ENCODE results near the gene SNX19. TPM values are rescaled to one million over a fixed set of nuclear protein-coding genes. Genes with fewer than 3 reads are reported as not detected.
A peak's percentile ranks its signal among the peaks of the same experiment; 100 is the strongest.

The SNX19 gene
- total and polyA plus RNA-seq, 2 of the 4 experiments (the other 2 are of a cell fraction), result 35.9 to 113 TPM

- Histone ChIP-seq H3K27me3 (ENCODE audit: control insufficient read depth, insufficient read depth, low read length) (no peaks in the 10 kb centered on the region; the same call in 1 of the 2 replicates), H3K9me3 (ENCODE audit: control insufficient read depth, insufficient read depth, low read length) (no peaks in the 10 kb centered on the region), H3K18ac (ENCODE audit: low read depth, low read length) (no peak overlapping the region; the same call in 1 of the 2 replicates), H3K14ac (replicated peaks; ENCODE audit: low read depth, low read length) (no peak overlapping the region), H2BK5ac (ENCODE audit: low read depth, low read length, poor library complexity, severe bottlenecking) (no peak overlapping the region), H2BK20ac (ENCODE audit: low read depth, low read length) (no peak overlapping the region; the same call in 1 of the 2 replicates), H3K9ac (ENCODE audit: low read depth, low read length) (no peak overlapping the region), H3K4me3 (ENCODE audit: insufficient read depth, low read depth, low read length) (no peak overlapping the region), H3K36me3 (ENCODE audit: control insufficient read depth, insufficient read depth, low read length) (no peaks in the 10 kb centered on the region), H4K20me1 (ENCODE audit: insufficient read depth, low read length) (no peaks in the 10 kb centered on the region), H3K4me1 (ENCODE audit: control insufficient read depth, insufficient read depth, low read length) (peaks cover 16% of the 10 kb centered on the region), H2BK15ac (ENCODE audit: low read depth, low read length) (no peak overlapping the region), H3K27ac (ENCODE audit: insufficient read depth, low read length) (no peak overlapping the region), H3K4me2 (ENCODE audit: low read depth, low read length) (no peak overlapping the region), H3K4ac (ENCODE audit: low read depth, low read length) (peak overlapping the region; percentile 1; the same call in 1 of the 2 replicates), H3K79me1 (ENCODE audit: low read depth in 1 of 2, low read length in 2 of 2) (no peaks in the 10 kb centered on the region), H4K8ac (ENCODE audit: low read depth in 2 of 2, low read length in 2 of 2) (no peak overlapping the region), H3K9me1 (ENCODE audit: insufficient read depth, low read length) (no peaks in the 10 kb centered on the region), H2AK5ac (ENCODE audit: low read depth, low read length) (peak overlapping the region; percentile 35), H2AFZ (replicated peaks; ENCODE audit: low read length, poor library complexity) (no peak overlapping the region), H3K56ac (ENCODE audit: extremely low read depth, insufficient read depth, low read length) (no peak overlapping the region), H4K91ac (ENCODE audit: insufficient read depth, low read depth, low read length) (no peak overlapping the region), H4K5ac (ENCODE audit: low read depth, low read length) (no peak overlapping the region; the same call in 1 of the 2 replicates), H2BK120ac (ENCODE audit: low read depth, low read length) (no peak overlapping the region), H3K23ac (ENCODE audit: low read depth, low read length) (no peak overlapping the region), H2AK9ac (replicated peaks; ENCODE audit: low read depth, low read length, poor library complexity) (no peak overlapping the region)
- CTCF ChIA-PET, result no interaction called here
- TF ChIP-seq NFE2L2 (IDR thresholded peaks at IDR 0.05; ENCODE audit: low read depth, low read length), result no peak
- no peak for TF ChIP-seq POLR2A (IDR thresholded peaks at IDR 0.05; ENCODE audit: low read depth, low read length)
- no peak for TF ChIP-seq CHD1 (IDR thresholded peaks at IDR 0.05; ENCODE audit: low read depth, low read length)
- TF ChIP-seq FOS (IDR thresholded peaks at IDR 0.05; ENCODE audit: low read depth, low read length), result no peak
- no peak for TF ChIP-seq CEBPB (IDR thresholded peaks at IDR 0.05; ENCODE audit: low read depth, low read length)
- no peak for TF ChIP-seq SMC3 (IDR thresholded peaks at IDR 0.05; ENCODE audit: low read depth, low read length)
- no peak for TF ChIP-seq MAFK (IDR thresholded peaks at IDR 0.05; ENCODE audit: low read depth, low read length)
- no peak for TF ChIP-seq RCOR1 (IDR thresholded peaks at IDR 0.05; ENCODE audit: insufficient replicate concordance, low read length)
- POLR2A ChIA-PET (ENCODE audit: unreplicated experiment), result no interaction called here
- intact Hi-C loops (cut with micrococcal nuclease) (loop anchor here (2.0 to 5.0 kb wide), 4 partner anchors 33 to 308 kb away; no protein-coding TSS in a partner anchor), dilution Hi-C loops (cut with HindIII; ENCODE audit: low sequenced_read_pairs, unreplicated experiment) (no loop called here), in situ Hi-C loops (cut with MboI; ENCODE audit: low sequenced_read_pairs) (loop anchor here (10.0 kb wide), 1 partner anchor 385 kb away; the partner anchor contains the start of gene ADAMTS15)
- no TSS peak for BruUV-seq (replicated peaks)
- DNase-seq (no peak), ATAC-seq (ENCODE audit: low read depth) (no peak)
- WGBS, 2 experiments (ENCODE audit: extremely low coverage in 2 of 2, insufficient read length in 1 of 2), result no CpG with 5 or more reads among the region's 6 CpGs
Observed at GRCh38 chr11:130829920-130830511, 86.3 kb downstream of the SNX19 start.
